CD14-positive monocyte (primary cell): ENCODE measurements around the gene AP4B1. TPM values are rescaled to one million over a fixed set of nuclear protein-coding genes. Genes with fewer than 3 reads are reported as not detected.

ENCODE experiments used
- DNase-seq, 3 donors: peaks; one replicate each; pipeline ENCODE4 v3.0.0-alpha.2; 2011 to 2022
- H2AFZ ChIP-seq: 2 replicates; pipeline ENCODE4 v1.6.0; 2012; ENCODE audit warnings: mild to moderate bottlenecking, low read depth, low read length, inconsistent platforms; ENCODE audit not compliant: insufficient read depth, poor library complexity, severe bottlenecking
- H3K27ac ChIP-seq, 2 donors: 1 replicate in 1 of 2; 2 replicates in 1 of 2; pipeline ENCODE4 v1.5.1; 2012 to 2013; ENCODE audit warnings: low read length in 2 of 2, control low read depth in 1 of 2, inconsistent platforms in 1 of 2, low read depth in 1 of 2, mild to moderate bottlenecking in 1 of 2
- H3K27me3 ChIP-seq, 2 donors: one replicate each; pipeline versions ENCODE4 v1.6.0 to v1.6.1; 2011 to 2013; ENCODE audit warnings: low read length in 2 of 2; ENCODE audit not compliant: control insufficient read depth in 2 of 2, insufficient read depth in 2 of 2
- H3K36me3 ChIP-seq, 2 donors: replicated peaks in 1 of 2; 1 replicate in 1 of 2; 2 replicates in 1 of 2; pipeline versions ENCODE4 v1.5.1 to v1.6.1; 2012 to 2013; ENCODE audit warnings: low read length in 2 of 2, control low read depth in 1 of 2, inconsistent platforms in 1 of 2, mild to moderate bottlenecking in 1 of 2; ENCODE audit not compliant: insufficient read depth in 2 of 2, control insufficient read depth in 1 of 2
- H3K4me1 ChIP-seq, 2 donors: 1 replicate in 1 of 2; 2 replicates in 1 of 2; pipeline versions ENCODE4 v1.5.1 to v1.6.1; 2012 to 2013; ENCODE audit warnings: low read length in 2 of 2, control low read depth in 1 of 2, inconsistent platforms in 1 of 2, mild to moderate bottlenecking in 1 of 2, moderate library complexity in 1 of 2; ENCODE audit not compliant: insufficient read depth in 2 of 2, control insufficient read depth in 1 of 2
- H3K4me2 ChIP-seq: replicated peaks from 2 replicates; pipeline ENCODE3; 2012; ENCODE audit warnings: low read length, moderate library complexity, mild to moderate bottlenecking; ENCODE audit not compliant: poor library complexity, severe bottlenecking; ENCODE audit errors: extremely low read depth
- H3K4me3 ChIP-seq, 3 experiments: fragments of 200-600 bp in 1 of 3; sonication (generic) in 1 of 3; replicated peaks in 1 of 3; 1 replicate in 2 of 3; 2 replicates in 1 of 3; pipeline ENCODE4 v1.5.1; 2011 to 2013; ENCODE audit warnings: low read length in 3 of 3, mild to moderate bottlenecking in 3 of 3, control low read depth in 2 of 3, low read depth in 2 of 3, inconsistent platforms in 1 of 3, moderate library complexity in 1 of 3
- H3K79me2 ChIP-seq: 2 replicates; pipeline ENCODE4 v1.6.0; 2012; ENCODE audit warnings: mild to moderate bottlenecking, control low read depth, inconsistent platforms, low read length, moderate library complexity; ENCODE audit not compliant: insufficient read depth
- H3K9ac ChIP-seq: 2 replicates; pipeline ENCODE4 v1.6.0; 2017; ENCODE audit warnings: low read length, mild to moderate bottlenecking; ENCODE audit not compliant: insufficient read depth, poor library complexity, severe bottlenecking
- H3K9me3 ChIP-seq, 2 donors: replicated peaks in 1 of 2; 1 replicate in 1 of 2; 2 replicates in 1 of 2; pipeline versions ENCODE4 v1.5.1 to v1.6.1; 2012 to 2013; ENCODE audit warnings: low read length in 2 of 2, control low read depth in 1 of 2; ENCODE audit not compliant: control insufficient read depth in 1 of 2, insufficient read depth in 1 of 2
- H4K20me1 ChIP-seq: 2 replicates; pipeline ENCODE4 v1.6.0; 2012; ENCODE audit warnings: mild to moderate bottlenecking, low read length, control low read depth, moderate library complexity; ENCODE audit not compliant: insufficient read depth
- H3K27ac Mint-ChIP-seq, 7 donors: one replicate each; pipeline ENCODE4 v1.8.0; 2020; ENCODE audit warnings: mild to moderate bottlenecking in 7 of 7, mixed read lengths in 7 of 7, moderate library complexity in 6 of 7, inconsistent platforms in 2 of 7
- H3K27me3 Mint-ChIP-seq, 3 donors: one replicate each; pipeline ENCODE4 v1.8.0; 2021 to 2022; ENCODE audit warnings: low read depth in 3 of 3, mild to moderate bottlenecking in 3 of 3, mixed read lengths in 3 of 3, moderate library complexity in 3 of 3, inconsistent platforms in 1 of 3
- H3K36me3 Mint-ChIP-seq, 2 donors: one replicate each; pipeline ENCODE4 v1.8.0; 2020; ENCODE audit warnings: mixed read lengths in 2 of 2, inconsistent platforms in 1 of 2, mild to moderate bottlenecking in 1 of 2
- H3K4me1 Mint-ChIP-seq: one replicate; pipeline ENCODE4 v1.8.0; 2020; ENCODE audit warnings: mild to moderate bottlenecking, mixed read lengths
- H3K4me3 Mint-ChIP-seq, 2 donors: one replicate each; pipeline ENCODE4 v1.8.0; 2020; ENCODE audit warnings: mild to moderate bottlenecking in 2 of 2, mixed read lengths in 2 of 2, moderate library complexity in 1 of 2
- H3K9me3 Mint-ChIP-seq, 7 donors: one replicate each; pipeline ENCODE4 v1.8.0; 2020 to 2022; ENCODE audit warnings: mixed read lengths in 7 of 7, mild to moderate bottlenecking in 6 of 7, moderate library complexity in 6 of 7, inconsistent platforms in 2 of 7
- WGBS: methylation state at CpG from one replicate; pipeline ENCODE4 v1.1.5; 2013; ENCODE audit warnings: missing lambda C conversion rate; ENCODE audit not compliant: insufficient coverage; 5-methylcytosine and 5-hydroxymethylcytosine counted together
- intact Hi-C, 2 donors: fragments of 100-400 bp; cut with micrococcal nuclease; formaldehyde crosslinking; loops; one replicate each; pipeline versions ENCODE4 v1.15.0 to v1.15.1; 2023
- polyA plus RNA-seq, 3 donors: library from polyadenylated mRNA; depleted of rRNA in 1 of 3; unstranded in 2 of 3; stranded (reverse) in 1 of 3; fragments of 300-500 nt in 2 of 3; fragments of >200 nt in 1 of 3; fragmentation: Illumina TruSeq in 2 of 3; gene quantifications; 1 replicate in 2 of 3; 2 replicates in 1 of 3; pipeline ENCODE4 v1.2.3, GENCODE V29; 2012 to 2021
- TF ChIP-seq, protein P1 (sequence below): fragments of 200-600 bp; IDR thresholded peaks from one replicate; pipeline ENCODE4 v1.8.0; 2022; ENCODE audit warnings: antibody characterized with exemption, mild to moderate bottlenecking

The AP4B1 gene
- polyA plus RNA-seq, 3 donors, result 3.5 to 46.3 (median 6.1) TPM

DNA sequence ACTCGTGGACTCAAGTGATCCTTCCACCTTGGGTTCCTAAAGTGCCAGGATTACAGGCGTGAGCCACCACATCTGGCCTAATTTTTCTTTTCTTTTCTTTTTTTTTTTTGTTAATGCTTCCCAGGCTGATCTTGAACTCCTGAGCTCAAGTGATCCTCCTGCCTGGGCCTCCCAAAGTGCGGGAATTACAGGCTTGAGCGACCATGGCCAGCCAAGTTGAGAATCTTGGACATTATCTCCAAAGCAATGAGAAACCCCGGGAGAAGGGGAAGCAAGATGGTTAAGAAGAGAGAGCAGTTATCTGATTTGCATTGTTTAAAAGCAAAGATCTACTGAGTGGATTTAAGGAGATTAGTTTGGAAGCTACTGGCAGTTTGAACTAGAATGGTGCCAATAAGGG lies 33.6 kb upstream of the AP4B1 start:
- Histone ChIP-seq H3K4me2 (no peak overlapping the region), H2AFZ (no peak overlapping the region), H3K27me3 (no peaks in the 10 kb centered on the region), H4K20me1 (peaks cover 91% of the 10 kb centered on the region), H3K9me3 (no peaks in the 10 kb centered on the region), H3K27ac (peak overlapping the region in 1 of 2 donors; percentile 12), H3K9ac (no peak overlapping the region), H3K4me1 (peaks cover 52 to 83% of the 10 kb centered on the region in 2 donors), H3K79me2 (peaks cover 100% of the 10 kb centered on the region), H3K36me3 (peaks cover 12 to 13% of the 10 kb centered on the region in 2 donors), H3K4me3 (no peak overlapping the region)
- Mint-ChIP-seq H3K4me1 (peaks cover 87% of the 10 kb centered on the region), H3K27me3 (no peaks in the 10 kb centered on the region), H3K36me3 (peaks cover 27 to 44% of the 10 kb centered on the region in 2 donors), H3K4me3 (no peak overlapping the region), H3K27ac (peak overlapping the region; percentile 19 to 83 (median 61)), H3K9me3 (peaks cover 0 to 4% (median 0%) of the 10 kb centered on the region in 7 donors)
- intact Hi-C loops, result no loop called here
- DNase-seq, result no peak
- TF ChIP-seq, protein P1, sequence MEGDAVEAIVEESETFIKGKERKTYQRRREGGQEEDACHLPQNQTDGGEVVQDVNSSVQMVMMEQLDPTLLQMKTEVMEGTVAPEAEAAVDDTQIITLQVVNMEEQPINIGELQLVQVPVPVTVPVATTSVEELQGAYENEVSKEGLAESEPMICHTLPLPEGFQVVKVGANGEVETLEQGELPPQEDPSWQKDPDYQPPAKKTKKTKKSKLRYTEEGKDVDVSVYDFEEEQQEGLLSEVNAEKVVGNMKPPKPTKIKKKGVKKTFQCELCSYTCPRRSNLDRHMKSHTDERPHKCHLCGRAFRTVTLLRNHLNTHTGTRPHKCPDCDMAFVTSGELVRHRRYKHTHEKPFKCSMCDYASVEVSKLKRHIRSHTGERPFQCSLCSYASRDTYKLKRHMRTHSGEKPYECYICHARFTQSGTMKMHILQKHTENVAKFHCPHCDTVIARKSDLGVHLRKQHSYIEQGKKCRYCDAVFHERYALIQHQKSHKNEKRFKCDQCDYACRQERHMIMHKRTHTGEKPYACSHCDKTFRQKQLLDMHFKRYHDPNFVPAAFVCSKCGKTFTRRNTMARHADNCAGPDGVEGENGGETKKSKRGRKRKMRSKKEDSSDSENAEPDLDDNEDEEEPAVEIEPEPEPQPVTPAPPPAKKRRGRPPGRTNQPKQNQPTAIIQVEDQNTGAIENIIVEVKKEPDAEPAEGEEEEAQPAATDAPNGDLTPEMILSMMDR, result no peak
- WGBS, result 76% methylated on average over 3 of the region's 5 CpGs

DNA sequence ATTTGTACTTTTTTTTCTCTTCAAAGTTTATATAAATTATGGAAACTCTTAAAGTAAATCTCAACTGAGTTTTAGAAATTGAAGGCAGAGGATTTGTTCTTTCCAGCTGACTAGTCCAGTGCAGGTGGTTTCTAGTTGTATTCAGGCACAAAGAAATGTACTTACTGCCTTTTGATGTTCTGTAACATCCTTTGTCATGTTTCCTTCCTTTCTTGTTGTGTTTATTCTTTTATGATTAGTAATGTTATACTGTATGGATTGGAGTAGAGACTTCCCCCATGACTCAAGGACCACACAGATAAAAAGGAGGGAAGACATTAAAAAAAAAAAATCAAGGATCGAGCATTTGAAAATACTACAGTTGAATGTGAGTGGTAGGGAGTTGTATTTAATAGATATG lies 32.5 kb upstream of the AP4B1 start:
- Histone ChIP-seq H3K4me3 (no peak overlapping the region), H3K79me2 (peaks cover 100% of the 10 kb centered on the region), H3K27me3 (no peaks in the 10 kb centered on the region), H3K36me3 (peaks cover 12 to 13% of the 10 kb centered on the region in 2 donors), H2AFZ (no peak overlapping the region), H3K9me3 (no peaks in the 10 kb centered on the region), H3K9ac (no peak overlapping the region), H3K4me2 (no peak overlapping the region), H3K27ac (peak overlapping the region in 1 of 2 donors; percentile 45), H3K4me1 (peaks cover 60 to 84% of the 10 kb centered on the region in 2 donors), H4K20me1 (peaks cover 94% of the 10 kb centered on the region)
- Mint-ChIP-seq H3K9me3 (peaks cover 0 to 4% (median 0%) of the 10 kb centered on the region in 7 donors), H3K4me3 (no peak overlapping the region), H3K4me1 (peaks cover 91% of the 10 kb centered on the region), H3K27me3 (no peaks in the 10 kb centered on the region), H3K36me3 (peaks cover 24 to 43% of the 10 kb centered on the region in 2 donors), H3K27ac (peak overlapping the region in 5 of 7 donors; percentile 9 to 71 (median 58))
- no CpG with 5 or more reads among the region's 1 CpG for WGBS
- TF ChIP-seq, protein P1, result no peak
- intact Hi-C loops, result no loop called here
- DNase-seq, result no peak
